ENCODE data around the gene CNTN5. TPM values are rescaled to one million over a fixed set of nuclear protein-coding genes. Genes with fewer than 3 reads are reported as not detected.

CNTN5 gene
- total RNA-seq, 1 donor from 2014 or later = not detected

DNA sequence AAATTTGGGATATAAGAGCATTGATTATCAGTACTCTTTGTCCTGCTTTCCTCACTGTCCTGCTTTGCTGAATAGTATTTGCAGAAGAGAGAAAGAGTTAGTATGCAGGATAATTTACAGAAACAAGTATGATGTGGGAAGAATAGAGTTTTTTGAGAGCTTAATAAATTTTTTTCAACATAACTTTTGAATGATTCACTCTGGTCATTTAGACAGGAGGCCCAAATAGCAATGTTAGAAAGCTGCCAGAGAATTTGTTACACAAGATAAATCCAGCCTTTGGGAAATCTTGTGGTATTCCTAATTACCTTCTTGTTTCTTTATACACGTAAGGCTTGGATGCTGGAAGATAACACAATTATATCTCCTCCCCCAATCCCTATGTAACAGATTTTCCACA lies 484.6 kb downstream of the CNTN5 start:
- intact Hi-C loops (cut with micrococcal nuclease) = no loop called here

DNA sequence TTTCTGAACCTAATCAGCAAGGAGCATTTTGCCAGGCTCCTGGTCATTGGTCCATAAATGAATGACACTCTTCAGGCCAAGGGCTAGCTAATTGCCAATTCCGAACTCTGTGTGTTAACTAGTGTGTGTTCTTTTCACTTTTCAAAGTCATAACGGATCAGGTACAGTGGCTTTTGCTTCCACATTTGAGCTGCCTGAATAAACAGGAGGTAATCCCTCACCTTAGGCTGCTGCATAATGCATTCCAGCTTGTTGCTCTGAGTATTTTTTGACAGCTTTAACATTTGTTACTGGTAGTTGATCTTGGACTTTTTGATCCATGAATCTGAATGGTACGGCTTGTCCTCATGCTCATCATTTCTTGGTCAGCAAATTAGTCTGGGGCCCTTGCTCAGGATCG lies 485.1 kb downstream of the CNTN5 start:
- intact Hi-C loops (cut with micrococcal nuclease) = no loop called here

DNA sequence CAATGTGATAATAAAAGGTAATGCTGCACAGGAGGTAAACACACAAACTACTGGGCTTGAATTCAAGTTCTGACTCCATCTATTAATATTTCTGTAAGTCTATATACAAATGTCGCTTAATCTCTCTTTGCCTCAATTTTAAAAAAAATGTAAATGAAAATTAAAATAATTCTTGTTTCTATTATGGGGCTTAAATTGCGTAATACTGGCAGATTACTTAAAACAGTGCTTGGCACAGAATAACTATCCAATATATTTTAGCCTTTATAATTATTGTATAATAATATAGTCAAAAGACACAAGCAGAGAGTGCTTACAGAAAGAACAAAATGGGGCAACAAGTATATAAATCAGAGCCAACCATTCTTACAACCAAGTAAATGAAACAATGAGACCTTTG lies 489.1 kb downstream of the CNTN5 start:
- intact Hi-C loops (cut with micrococcal nuclease) = no loop called here

DNA sequence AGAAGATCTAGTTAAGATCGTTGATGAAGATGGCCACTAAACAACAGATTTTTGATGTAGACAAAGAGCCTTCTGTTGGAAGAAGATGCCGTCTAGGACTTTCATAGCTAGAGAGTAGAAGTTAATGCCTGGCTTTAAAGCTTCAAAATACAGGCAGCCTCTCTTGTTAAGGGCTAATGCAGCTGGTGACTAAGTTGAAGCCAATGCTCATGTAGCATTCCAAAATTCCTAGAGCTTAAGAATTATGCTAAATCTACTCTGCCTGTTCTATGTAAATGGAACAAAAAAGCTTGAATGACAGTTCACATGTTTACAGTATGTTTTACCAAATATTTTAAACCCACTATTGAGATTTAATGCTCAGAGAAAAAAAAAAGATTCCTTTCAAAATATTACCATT lies 492.6 kb downstream of the CNTN5 start:
- intact Hi-C loops (cut with micrococcal nuclease) = no loop called here

DNA sequence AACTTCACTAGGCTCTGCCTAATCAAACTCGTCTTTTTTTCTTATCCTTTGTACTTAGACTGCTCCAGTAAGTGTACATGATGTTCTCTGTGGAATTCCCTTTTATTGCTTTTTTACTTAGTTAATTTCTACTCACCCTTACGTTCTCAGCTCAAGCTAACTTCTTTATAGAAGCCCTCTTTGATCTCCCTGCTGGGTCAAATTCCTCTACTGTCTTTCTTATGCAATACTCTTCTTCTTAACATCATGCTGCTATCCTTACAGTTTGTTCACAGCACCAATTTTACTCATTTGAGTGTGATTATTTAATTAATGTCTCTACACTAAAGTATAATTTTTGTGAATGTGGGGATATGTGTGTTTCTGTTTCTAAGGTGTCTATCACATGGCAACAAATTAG lies 498.3 kb downstream of the CNTN5 start:
- intact Hi-C loops (cut with micrococcal nuclease) = no loop called here

DNA sequence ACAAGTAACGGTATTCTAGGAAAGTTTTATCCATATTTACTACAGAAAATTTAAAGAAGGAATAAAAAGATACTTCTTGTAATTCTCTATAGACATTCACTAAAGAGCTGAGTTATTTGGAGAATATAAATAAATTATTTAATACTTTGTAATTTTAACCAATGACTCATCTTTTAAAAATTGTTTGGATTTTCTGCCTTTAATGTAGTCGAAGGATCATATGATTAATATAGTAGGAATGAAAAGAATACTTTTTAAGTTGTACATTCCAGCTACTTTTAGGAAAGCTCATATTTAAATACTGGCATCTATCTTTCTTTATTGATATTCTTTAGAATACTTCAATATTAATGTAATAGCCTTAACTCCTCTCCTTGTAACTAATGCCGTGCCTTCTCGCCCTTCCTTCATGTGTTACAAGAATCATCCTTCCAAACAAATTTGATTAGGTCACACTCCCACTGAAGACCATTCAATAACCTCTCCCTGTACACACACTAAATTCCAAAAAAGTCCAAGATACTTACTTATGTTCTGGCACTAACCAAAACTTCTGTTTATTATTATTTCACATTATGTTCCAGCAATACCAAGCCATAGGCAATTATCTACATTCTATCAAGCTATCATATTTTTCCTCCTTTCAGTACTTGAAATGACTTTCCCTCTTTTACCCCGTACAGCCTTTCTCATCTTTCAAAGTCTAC lies 501.9 kb downstream of the CNTN5 start:
- intact Hi-C loops (cut with micrococcal nuclease) = no loop called here

DNA sequence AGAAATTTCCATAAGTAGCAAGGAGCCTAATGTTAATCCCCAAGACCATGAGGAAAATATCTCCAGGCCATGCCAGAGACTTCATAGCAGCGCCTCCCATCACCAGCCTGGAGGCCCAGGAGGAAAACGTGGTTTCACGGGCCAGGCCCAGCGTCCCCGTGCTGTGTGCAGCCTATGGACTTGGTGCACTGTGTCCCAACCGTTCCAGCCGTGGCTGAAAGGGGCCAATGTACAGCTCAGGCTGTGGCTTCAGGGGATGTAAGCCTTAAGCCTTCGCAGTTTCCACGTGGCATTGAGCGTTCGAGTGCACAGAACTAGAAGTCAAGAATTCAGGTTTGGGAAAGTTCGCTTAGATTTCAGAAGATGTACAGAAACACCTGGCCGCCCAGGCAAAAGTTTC lies 510.7 kb downstream of the CNTN5 start:
- intact Hi-C loops (cut with micrococcal nuclease) = no loop called here

DNA sequence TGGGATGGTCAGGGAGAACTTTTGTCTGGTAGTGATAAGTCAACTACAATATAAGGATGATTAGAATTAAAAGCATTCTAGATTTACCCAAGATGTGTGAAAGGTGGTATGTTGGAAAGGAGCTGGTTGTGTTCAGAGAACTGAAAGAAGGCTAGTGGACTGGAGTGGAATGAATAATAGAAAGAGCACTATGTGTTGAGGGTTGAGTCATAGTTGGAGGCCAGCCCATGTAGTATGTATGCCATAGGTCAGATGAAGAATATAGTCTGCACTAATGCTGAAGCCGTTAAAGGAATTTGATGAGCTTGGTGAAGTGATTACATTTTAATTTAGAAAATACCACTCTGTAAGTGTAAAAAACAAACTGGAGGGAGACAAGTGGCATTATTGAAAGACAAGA lies 514.1 kb downstream of the CNTN5 start:
- intact Hi-C loops (cut with micrococcal nuclease) = no loop called here

DNA sequence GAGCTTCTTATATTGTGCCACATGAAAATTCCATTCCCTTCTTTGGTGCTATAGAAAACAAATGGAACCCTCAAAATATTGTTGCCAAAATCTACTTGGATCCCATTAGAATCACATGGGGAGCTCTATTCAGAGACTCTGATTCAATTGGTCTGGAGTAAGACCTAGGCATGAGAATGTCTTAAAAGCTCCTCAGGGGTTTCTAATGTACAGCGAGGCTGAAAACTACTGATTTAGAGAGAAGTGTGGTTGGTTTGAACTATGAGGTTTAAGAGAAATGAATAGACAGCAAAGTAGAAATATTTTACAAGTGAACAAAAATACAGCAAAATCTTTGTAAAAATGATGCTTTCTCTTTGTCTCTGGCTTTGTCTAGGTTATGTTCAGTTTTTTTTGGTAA lies 514.7 kb downstream of the CNTN5 start:
- intact Hi-C loops (cut with micrococcal nuclease) = no loop called here

DNA sequence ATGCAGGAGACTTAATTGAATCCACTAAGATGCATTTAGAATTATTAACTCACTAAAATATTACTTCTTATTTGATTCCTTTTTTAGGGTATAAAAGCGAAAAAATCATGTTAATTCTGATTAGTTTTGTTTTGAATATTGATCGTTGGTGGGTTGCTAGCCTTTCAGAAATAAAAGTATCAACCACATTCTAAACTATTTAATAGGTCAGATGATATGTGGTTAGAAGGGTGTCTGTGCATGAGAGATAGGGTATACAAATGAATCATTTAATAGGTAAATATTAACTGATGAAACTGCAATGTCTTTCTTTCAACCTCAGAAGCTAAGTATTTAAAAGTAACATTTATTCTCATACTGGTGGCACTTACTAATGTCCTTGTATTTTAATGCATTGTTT lies 515.1 kb downstream of the CNTN5 start:
- intact Hi-C loops (cut with micrococcal nuclease) = no loop called here

DNA sequence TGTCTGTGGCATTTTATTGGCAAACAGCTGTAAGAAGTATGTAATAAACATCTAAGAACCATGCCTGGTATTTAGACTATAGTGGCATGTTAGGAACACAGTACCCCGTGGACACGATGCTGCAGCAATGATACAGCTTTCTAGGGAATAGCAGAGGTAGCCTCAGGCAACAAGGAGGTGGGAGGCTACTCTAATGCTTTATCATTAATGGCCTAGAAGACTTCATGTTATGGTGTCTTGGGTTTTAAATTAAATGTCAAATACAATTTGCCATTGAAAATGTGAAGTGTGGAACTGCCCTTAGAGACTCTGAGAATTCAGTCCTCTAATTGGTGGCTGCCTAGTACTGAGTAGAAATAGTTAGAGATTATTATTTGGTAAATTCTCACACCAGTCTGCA lies 516.9 kb downstream of the CNTN5 start:
- intact Hi-C loops (cut with micrococcal nuclease) = no loop called here

DNA sequence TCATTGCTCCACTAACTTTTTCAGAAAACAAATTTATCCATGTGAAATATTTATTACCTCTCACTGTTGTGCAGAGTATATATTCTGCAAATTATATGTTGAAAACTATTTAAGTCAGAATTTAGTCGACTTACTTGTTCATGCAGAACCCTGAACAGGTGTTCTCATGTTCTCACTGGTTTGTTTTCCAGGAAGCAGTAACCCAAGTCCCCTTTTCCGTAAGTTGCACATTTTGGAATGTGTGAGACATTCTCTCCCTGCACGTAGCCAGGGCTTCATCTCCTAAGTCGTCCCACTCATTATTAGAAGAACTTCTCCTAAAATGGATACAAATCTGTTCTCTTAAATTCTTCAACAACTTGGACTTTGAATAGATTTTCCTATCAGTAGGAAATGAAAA lies 524.9 kb downstream of the CNTN5 start:
- intact Hi-C loops (cut with micrococcal nuclease) = no loop called here

DNA sequence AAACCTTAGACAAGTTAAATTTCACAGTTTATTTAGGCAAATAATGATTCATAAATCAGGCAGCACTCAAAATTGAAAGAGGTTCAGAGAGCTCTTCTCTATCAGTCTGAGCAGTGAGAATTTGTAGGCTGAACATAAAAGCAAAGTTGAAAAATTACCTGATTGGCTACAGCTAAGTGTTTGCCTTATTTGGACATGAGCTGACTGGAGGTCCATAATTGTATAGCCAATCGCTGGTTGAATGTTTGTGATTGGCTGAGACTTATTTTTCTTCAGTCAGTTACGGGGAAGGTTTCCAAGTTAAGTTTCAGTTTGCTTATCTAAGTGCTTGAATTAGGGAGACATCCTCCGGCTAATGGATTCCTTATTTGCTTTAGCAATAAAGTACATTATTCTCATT lies 527.5 kb downstream of the CNTN5 start:
- intact Hi-C loops (cut with micrococcal nuclease) = no loop called here

DNA sequence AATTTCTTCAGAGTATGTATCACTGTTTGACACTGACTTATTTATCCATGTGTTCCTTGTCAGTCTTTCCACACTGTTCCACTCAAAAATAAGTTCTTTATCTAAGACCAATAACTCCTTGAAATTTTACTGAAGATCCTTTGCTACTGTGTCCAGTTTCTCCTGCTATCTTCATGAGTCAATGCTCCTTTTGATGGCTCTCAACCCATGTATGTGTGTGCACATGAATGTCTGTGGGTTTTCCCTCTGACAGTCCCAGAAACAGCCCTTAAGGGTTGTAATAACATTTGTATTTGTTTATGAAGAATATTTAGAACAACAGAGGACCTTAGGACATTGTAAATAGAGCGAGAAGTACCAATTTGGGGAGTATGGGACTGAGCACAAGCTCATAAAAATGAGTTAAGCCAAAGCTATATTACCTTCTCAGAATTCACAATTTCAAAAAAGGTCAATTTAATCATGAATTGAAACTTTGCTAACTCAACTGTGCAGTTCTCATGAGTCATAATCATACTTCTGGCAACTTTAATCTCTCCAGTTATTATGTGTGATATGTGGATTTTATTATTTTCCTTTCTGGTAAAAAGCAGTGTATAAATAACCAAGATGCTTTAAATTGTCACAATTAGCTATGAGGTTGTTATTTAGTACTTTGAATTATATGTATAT lies 533.6 kb downstream of the CNTN5 start:
- intact Hi-C loops (cut with micrococcal nuclease) = no loop called here

DNA sequence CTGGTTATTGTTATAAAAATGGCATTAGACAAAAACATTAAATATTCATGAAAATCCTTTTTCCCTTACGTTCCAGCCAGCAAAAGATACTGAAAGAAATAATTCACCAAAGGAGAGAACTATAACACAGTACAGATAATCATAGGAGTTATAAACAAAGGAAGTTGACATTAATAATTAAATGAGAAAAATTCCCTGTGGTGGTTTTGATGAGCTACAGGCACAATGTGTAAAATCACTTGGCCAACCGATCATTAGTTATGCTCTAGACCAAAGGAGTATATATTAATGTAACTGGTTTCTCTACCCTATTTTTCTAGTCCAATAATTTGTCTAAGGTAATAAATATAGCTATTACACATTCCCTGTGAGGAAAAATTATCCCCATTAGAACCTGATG lies 534.7 kb downstream of the CNTN5 start:
- intact Hi-C loops (cut with micrococcal nuclease) = no loop called here

DNA sequence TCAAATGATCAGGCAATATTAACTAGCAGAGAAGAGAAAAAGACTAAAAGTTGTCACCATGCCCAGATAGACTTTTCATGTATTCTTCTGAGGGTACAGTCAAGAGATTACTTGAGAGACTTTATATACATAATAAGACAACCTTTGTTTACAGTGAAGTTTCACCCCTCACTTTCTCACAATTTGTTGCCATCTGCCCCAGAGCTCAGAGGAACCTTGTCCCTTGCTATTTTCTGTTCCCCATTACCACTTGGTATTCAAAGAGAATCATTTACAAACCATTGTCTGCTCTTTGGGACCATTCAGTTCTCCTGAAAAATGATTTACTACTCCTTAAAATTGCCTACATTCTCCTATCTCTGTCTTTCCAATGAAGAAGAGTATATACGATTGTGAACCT lies 544.6 kb downstream of the CNTN5 start:
- intact Hi-C loops (cut with micrococcal nuclease) = no loop called here

DNA sequence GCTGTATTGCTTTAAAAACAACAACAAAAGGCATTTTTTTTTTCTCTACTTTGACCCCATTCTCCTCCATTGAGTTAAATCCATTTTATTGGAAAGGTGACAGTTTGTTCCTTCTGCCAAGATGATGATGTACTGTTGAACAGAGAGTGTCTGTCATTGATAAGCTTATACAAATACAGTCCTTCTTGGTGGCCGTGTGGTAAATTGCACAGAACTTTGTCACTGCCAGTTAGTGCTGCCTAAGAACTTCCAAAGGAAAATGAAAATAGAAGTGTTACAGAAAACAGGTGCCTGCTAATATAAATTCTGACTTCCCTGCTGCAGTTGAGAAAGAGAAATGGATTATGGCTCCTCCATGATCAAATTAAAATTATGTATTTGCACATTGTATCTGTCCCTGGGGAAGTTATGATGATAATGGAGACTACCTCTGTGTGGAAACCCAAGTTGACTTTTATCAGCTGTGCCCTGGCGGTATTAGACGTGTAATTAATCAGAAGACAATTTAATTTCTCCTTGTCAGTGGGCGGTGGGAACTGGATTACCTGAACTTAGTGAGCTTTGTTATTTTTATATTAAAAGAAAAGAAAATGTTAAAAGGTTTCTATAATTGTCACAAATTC lies 546.7 kb downstream of the CNTN5 start:
- intact Hi-C loops (cut with micrococcal nuclease) = no loop called here

DNA sequence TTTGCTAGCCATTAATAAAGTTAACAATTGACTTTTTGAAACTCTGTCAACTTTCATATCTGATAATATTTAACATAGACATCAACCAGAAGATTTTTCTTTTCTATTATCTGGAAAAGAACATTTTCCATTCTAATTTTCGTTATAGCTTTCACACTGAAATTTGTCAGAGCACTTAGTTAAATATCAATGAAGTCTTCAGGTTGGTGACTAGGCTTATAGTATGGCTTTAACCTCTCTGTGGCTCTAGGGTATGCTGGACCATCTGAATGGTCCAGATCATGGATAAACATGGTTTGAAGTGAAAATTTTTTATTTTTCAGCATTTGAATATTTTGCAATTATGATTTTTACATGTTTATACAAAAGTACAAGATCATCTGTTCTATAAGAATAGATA lies 548.1 kb downstream of the CNTN5 start:
- intact Hi-C loops (cut with micrococcal nuclease) = no loop called here

DNA sequence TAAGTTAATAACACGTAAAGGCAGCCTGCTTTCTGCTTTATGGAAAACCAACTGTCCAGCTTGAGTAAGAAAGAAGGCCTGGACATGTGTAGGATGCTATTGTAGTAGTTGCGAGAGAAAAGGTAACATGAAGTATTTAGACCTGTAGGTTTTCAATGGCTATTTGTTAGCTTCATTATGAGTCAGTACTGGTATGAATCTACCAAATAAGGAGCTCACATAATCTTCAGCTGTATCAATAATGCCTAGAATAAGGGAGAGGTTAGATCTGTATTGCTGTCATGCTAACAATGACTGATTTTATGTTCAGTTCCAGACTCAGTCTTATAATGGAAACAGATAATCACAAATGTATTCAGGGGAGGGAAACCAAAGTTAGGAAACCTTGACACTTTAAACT lies 550.3 kb downstream of the CNTN5 start:
- intact Hi-C loops (cut with micrococcal nuclease) = no loop called here

DNA sequence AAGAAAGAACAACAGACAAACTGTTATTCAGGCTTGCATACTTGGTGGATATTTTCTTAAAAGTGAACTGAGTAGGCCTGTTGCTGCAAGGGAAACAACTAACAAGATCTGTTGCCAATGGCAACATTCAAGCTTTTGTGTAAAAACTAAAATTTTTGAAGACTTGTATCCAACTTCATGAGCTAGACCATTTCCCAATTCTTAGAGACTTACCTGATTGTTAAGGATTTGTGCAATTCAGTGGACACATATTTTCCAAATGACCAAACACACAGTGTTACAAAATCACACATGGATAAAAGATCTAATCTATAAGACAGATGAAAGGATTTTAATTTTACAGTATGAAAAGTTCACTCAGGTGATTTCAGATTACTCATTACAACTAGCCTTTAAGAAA lies 564.1 kb downstream of the CNTN5 start:
- intact Hi-C loops (cut with micrococcal nuclease) = no loop called here

DNA sequence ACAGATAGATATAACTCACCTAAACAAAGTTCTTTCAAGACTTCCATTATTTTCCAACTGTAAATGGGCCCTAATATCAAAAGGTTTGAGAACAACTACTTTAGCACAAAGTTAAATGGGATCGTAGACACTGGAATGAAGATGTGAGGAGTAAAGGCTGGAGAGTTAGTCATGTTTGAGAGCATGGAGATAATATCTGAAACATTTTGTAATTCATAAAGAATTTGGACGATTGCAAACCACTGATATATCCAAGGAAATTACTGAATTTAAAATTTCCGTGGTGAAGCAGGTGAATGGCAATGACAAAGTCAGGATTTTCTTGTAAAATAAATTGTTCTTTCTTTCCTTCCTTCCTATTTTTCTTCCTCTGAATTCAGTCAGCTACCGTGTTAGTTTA lies 564.9 kb downstream of the CNTN5 start:
- intact Hi-C loops (cut with micrococcal nuclease) = no loop called here

DNA sequence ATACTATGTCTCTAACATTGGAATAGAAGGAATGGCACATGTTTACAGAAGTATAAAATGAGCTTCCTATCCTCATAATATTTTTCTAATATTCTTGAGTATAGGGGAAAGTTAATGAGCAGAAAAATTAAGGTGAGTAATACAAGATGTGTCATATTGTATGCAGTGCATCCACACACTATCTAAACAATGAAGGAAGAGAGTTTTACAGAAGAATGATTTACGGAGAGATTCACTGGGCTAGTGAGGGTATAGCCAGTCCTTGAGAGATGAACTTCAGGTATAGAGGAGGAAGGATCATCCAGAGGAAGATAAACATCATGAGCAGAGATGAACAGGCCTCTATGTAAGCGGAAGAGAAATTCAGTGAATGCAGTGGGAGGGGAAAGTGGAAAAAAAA lies 569.0 kb downstream of the CNTN5 start:
- intact Hi-C loops (cut with micrococcal nuclease) = no loop called here

DNA sequence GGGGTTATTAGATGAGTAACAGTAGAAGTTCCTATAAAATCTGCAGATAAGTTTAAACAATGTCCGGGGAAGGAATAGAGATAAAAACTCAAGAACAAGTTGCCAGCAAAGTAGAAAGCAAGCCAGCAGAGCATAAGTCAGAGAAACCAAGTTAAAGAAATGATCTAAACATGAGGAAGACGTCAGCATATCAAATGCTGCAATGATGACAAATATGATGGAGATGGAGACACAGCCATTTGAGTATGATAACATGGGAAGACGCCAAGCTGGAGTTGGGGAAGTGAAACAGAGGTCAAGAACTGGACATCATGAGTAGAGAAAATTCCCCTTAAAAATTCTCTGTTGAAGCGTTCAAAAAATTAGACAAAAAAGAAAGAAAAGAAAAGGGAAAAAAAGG lies 571.5 kb downstream of the CNTN5 start:
- intact Hi-C loops (cut with micrococcal nuclease) = no loop called here

All from T-helper 2 cell treated with Interferon-gamma antibody and Interleukin-4, amounts not matched to agents 100 ng/mL and 5 ng/mL, for 36 hours (primary cell).